HG03139 (cell line): ENCODE measurements around the gene MARVELD1.
A peak's percentile ranks its signal among the peaks of the same experiment; 100 is the strongest.
"Not testable (repeated sequence)": the region's sequence is repeated elsewhere in the genome, so short reads cannot be mapped to it uniquely, and the experiment has no call there.

Source experiments
- ATAC-seq: cut with Tn5 transposase; IDR thresholded peaks from one replicate; pipeline ENCODE4 v1.9.1; 2021; ENCODE audit not compliant: unreplicated experiment

MARVELD1 gene

DNA sequence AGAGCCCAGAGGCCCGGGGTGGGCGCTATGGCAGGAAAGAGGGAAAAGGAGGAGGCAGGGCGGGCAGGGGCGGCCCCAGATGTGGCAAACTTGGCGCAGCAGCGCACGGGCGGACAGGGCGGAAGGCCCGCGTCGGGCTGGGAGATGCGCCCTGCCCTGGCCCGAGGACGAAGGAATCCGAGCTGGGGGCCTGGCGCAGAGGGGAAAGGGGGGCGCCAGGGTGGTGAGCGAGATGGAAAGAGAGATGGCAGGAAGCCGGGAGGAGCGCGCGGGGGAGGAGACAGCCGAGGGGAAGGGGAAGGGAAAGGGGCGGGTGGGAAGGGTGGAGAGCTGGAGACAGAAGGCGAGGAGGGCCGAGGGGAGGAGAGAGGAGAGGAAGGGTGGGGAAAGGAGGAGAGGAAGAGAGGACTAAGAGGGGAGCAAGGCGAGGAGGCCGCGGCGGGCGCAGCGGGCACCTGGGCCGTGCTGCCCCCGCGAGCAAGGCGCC is at the start of gene MARVELD1:
TSS of gene MARVELD1 (plus strand) at position 392 of the 487 bp plus-strand sequence. CDS start 147 bp downstream, outside the sequence.
- ATAC-seq = no peak

DNA sequence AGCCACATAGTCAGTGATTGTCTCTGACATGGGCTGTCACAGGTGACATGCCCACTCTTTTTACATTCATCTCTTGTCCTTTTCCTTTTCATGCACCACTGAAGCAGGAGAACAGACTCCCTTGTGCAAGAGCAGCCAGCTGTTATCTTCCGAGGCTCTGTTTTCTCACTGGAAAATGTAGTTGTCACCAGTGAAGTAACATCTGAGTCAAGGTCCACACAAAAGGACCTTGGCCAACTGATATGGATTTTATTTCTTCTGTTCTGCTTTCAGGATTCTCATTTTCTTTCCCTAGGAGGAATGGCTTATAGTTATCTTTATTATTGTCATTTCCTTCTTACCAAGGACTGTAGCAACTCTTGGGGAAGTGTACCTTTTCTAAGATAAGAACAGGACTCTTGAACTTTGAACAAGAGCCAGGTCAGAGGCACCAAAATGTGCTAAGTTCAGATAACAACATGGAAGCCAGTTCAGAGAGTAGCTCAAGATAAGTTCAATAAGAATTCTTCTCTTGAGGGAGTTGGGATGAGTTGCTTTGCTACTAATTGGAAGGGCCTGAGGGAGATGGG is 49.2 kb upstream of the MARVELD1 start:
- no peak for ATAC-seq

DNA sequence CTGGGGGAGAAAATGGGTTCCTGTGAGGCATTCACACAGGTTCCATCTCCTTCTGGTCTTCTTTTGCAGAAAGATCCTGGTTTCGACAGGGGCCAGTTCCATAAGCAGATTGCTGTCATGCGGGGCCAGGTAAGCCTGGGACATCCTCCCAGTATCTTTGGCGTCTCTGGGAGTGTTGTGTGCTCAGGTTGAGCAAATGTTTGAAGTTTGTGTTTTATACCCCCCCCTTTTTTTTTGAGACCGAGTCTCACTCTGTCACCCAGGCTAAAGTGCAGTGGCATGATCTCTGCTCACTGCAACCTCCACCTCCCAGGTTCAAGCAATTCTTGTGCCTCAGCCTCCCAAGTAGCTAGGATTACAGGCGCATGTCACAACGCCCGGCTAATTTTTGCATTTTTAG is 46.5 kb upstream of the MARVELD1 start:
- ATAC-seq = no peak

DNA sequence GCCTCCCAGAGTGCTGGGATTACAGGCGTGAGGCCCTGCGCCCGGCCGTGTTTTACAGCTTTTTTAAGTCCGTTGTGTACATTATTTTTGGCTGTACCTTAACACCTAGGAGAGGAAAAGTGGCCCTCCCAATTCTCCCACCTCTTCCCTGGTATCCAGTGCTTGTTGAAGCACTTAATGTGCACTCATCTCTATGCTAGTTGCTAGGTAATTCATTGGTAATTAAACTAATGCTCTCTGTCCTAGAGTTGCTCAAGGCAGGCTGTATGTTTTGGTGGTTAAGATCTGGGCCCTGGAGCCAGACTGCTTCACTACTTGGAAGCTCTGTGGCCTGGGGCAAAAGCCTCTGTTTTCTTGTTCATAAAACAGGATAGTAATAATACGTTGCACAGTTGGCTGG is 46.1 kb upstream of the MARVELD1 start:
- no peak for ATAC-seq

DNA sequence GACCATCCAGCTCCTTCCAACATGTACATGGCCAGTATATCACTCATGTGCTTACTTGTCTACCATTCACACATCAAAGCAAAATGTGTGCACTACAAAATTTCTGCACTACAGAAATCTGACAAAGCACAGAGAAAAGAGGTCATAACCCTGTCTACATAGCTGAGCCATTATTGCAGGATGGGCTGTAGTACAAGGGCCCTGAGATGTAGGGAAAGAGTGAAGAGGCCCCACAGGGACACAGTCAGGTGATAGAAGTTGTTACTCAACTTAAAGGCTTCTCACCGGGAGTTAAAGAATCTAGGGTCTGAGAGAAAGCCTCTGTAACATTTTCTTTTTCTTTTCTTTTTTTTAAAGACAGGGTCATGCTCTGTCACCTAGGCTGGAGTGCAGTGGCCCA is 44.0 kb upstream of the MARVELD1 start:
- no peak for ATAC-seq

DNA sequence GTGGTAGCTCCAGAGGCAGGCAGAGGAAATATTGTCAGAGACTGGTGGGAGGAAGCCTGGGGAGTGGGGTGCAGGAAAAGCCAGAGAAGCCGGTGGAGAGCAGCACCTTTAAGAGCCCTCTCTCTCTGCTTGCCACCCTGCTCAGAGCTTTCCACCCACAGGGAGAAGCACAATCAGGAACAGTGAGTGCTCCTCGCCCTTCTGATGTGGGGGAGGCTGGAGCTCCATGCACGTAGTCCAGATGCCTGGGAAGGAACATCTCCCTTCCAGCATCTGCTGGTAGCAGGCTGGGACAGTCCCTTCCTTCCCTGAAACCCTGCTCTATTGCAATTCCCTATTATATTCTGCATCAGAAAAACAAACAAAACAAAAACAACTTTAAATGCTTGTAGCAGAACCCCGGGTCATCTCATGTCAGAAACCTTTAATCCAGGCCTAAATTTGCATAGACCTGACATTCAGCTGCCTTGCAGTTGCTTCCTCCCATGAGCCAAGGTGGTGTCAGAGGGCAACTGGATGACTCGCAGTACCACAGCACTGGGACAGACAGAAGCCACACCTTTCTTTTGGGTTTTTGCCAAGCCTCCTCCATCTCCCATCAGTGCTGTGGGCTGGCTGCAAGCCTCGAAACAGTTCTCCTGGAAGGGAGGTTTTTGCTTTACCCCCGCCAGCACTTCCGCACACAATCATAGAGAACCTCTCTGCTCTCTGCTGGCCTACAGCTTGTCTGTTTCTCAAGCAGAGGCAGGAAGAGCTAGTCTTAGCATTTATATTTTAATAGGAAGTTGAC is 39.6 kb upstream of the MARVELD1 start:
- ATAC-seq = no peak

DNA sequence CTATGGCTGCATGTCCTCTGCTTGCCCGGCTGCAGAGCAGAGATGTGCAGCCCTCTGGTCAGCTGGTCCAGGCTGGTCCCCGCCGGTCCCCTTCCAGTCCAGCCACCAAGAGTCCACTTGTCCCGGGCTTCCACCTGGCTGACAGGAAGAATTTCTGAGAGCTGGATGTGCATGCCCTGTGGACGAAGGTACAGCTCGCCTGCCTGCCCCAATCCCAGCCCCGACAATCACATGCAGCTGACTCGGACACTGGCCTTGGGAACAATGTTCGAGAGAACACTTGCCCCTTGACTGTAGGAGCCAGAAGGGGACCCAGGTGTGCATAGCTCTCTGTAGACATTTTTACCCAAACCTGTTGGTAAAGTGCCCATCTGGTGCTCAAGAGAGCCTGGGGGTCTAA is 38.3 kb upstream of the MARVELD1 start:
- no peak for ATAC-seq

DNA sequence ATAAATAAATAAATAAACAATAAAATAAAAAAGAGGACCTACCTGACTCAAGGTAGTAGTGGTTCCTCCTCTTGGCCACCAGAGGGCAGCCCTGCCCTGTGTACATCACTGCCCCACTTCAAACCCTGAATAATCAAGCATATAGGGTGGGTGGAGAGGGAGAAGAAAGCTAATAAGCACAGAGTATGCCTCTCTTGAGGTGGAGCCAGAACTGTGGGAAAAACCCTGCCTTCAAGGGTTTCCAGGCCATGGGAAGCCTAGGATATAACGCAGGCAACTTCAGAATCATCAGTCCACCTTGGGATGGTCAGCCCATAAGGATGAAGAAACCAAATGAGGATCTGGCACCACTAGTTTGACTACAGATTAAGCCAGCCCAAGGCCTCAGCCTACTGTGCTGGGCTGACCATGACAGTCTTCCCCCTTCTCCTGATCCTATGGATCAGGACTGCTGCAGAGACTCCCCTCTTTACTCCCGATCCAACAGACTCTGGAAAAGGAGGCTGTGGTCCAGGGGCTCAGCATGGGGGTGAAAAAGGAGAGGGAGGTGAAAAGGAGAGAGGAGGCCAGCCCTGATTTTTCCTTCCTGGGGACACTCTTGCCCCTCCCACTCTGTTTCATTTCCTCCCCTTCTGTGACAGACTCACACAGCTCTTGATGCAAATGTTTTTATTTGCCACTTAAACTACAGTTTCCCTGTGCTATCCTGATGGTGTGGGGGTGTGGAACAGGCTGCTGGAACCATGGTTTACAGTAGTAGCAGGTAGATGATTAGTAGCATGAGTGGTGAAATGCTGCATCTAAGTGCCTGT is 36.6 kb upstream of the MARVELD1 start:
- peak; percentile 68 for ATAC-seq

DNA sequence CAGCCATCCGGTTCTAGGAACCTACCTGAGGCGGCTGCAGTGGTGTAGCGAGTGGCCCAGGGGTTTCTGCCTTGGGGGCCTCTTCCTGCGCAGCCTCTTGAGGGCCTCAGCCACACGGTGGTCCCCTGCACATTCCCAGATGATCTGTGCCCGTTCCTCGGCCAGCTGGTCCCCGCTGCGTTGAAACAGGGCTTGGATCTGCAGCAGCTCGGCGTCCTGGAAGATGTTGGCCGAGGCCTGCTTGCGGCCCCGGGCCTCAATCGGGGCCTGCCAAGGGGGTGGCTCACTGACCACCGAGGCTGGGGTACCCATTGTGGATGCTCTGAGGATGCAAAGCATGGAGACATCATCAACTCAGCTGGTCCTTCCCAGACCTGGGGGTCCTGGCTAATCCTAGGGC is 33.9 kb upstream of the MARVELD1 start:
- no peak for ATAC-seq

DNA sequence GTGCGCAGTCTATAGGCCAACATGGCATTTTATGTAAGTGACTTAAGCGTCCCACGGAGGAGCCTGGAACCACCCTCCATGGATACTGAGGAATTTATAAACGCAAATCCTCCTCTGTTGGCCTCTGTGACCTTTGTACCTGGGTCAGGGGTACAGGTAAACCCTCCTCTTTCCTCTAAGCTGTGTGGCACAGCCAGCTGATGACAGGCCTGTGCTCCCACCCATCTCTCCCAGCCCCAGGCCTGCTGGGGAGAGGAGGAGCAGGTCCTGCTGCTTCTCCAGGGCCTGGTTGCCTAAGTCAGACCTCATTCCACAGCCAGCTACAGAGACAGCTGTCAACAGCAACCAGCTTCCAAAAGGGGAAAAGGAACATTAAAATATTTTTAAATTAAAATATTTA is 31.5 kb upstream of the MARVELD1 start:
- no peak for ATAC-seq

DNA sequence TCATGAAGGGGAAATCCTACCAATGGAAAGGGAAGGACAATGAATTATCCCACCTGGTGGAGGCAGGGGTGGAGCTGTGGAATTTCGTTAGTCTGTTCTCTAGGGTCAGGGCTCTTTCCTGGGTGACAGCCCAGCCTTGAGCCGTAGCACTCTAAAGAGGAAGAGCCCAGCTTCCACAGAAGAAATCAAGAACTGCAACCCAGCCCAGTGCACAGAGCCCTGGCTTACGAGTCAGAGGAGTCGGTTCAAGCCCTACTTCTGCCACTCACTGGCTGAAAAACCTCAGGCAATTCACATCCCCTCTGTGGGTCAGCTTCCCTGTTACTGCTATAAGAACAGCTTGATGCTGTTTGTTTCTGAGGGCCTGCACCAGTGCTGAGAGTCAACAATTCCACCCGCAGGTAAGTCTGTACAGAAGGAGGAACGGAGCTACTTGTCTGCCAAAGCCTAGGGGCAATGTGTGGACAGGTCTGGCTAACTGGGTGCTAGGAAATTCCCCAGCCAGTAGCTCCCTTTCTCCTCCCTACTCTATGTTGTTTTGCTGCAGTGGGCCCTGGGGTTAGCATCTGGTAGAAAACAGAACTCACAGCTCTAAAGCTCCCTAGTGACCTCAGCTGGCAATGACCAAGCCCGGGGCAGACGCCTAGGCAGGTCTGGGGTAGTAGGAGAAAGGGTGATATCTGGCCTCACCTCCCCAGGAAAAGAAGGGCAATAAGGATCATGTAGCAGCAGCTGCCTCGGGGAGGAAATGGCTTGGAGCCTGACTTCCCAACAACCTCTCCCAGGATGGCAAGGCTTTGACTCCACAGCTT is 29.8 kb upstream of the MARVELD1 start:
- no peak for ATAC-seq

DNA sequence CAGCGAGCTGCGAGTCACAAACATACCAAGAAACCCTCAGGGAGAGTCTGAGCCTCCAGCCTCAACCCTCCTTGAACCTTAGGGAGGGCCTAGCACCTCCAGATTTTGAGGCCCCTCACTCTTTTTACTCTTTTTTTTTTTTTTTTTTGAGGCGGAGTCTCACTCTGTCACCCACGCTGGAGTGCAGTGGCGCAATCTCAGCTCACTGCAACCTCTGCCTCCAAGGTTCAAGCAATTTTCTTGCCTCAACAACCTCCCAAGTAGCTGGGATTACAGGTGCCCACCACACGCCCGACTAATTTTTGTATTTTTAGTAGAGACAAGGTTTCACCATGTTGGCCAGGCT is 29.2 kb upstream of the MARVELD1 start:
- ATAC-seq = not testable (repeated sequence)

DNA sequence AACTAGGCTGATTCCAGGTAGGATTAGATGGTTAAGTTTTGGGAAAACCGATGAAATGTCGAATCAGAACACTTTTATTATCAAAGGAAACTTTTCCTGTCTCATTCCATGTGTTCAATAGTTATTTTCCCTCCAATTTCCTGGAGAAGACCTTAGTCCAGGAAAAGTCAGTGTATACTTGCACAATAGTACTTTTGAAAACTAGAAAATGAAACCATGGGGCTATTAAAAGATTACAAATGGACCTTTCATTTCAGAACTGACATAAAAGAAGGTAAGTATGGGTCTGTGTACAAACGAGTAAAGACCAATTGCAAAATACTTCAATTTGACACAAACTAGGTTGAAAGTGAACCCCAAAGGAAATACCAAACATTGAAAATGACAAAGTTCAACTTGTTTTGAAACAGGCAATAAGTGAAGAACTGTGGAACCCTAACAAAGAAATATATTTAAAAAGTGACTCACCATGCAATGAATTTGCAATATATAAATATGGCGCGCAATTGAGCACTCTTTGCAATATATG is 28.6 kb upstream of the MARVELD1 start:
- ATAC-seq = no peak

DNA sequence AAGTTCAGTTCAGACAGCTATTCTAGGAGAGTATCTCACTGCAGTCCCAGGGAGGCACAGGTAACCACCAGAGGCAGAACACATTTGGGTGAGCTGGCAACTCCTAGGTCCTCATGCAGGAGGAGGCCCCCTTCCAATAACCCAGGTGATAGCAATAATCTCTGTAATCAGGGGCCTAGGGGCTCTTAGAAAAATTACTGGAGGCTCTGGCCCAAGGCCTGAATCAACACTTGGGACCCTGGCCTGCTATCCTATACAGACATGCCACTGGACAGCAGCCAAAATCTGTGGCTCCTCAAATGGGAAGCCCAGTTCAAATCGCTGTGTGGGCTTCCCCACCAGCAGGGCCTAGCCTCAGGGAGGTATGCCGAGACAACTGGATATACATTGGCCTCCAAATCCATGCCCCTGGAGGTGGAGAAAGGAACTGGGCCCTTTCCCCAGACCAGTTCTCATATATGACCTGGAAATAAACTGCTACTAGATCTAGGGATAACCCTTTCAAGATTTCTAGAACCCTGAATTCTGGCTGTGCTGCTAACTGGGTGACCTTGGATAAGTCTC is 28.1 kb upstream of the MARVELD1 start:
- ATAC-seq = no peak

DNA sequence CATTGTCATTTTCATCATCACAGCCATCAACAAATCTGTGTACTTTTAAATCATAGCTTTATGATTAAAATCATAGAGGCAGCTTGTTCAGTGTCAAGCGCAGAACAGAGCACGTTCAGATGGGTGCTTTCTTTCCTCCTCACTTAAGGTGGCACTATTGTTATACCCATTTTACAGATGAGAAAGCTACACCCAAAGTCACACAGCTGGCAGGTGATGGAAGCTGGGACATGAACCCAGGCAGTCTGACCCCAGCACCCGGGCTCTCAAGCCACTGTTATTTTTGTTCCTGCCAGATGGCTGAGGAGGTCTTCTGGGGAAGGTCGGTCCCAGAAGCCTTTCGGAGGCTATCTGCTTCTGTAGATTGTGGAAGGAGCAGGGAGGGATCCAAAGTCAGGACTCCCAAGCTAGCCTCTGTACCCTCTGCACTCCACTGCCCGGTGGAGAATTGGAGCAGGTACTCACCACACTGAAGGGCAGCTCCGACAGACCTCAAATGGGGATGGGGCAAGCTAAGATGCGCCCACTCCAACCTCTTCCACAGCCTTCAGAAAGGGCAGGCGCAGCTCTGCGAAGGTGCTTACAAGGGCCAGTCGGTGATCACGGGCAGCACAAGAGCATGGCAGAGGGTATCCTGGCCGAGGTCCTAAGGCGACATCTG is 27.1 kb upstream of the MARVELD1 start:
- ATAC-seq = no peak

DNA sequence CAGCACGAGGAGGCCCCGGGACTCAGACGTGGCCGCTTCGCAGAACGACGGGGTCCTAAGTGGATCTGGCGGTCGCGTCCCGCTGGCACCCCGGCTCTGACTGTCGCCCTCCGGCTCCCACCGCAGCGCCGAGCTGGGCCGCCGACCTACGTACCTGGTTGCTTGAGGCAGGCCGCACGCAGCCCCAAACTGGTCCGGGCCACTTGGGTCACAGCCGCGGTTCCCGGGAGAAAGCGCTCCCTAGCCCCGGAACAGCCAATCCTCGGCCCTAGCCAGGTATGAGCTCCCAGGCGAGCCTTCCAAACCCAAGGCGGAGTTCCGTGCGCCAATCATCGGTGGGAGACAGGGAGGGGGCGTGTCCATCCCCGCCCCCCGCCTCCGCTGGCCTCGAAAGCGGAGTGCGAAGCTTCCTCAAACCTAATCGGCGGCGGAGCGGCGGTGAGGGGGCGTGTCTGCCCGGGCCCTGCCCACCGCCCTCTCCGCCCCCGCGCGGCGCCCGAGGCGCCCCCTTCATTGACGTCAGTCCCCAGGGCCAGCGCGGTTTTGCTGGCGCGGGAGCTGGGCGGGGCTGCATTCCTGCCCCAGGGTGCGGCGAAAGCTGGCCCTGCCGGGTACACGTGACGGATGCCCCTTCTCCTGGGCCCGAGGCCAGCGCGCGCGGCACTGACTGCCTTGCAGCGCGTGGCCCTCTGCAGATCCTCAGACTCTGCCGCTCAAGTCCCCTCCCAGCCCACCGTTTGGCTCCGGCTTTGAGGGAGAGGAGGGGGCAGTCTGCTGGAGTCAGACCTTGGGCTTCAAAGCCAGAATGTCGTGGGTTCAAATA is 26.4 kb upstream of the MARVELD1 start, which contains the start of gene AVPI1:
TSS of gene AVPI1 (minus strand) at position 280 of the 823 bp plus-strand sequence. CDS start 7,336 bp downstream, outside the sequence.
- peak; percentile 86 for ATAC-seq

DNA sequence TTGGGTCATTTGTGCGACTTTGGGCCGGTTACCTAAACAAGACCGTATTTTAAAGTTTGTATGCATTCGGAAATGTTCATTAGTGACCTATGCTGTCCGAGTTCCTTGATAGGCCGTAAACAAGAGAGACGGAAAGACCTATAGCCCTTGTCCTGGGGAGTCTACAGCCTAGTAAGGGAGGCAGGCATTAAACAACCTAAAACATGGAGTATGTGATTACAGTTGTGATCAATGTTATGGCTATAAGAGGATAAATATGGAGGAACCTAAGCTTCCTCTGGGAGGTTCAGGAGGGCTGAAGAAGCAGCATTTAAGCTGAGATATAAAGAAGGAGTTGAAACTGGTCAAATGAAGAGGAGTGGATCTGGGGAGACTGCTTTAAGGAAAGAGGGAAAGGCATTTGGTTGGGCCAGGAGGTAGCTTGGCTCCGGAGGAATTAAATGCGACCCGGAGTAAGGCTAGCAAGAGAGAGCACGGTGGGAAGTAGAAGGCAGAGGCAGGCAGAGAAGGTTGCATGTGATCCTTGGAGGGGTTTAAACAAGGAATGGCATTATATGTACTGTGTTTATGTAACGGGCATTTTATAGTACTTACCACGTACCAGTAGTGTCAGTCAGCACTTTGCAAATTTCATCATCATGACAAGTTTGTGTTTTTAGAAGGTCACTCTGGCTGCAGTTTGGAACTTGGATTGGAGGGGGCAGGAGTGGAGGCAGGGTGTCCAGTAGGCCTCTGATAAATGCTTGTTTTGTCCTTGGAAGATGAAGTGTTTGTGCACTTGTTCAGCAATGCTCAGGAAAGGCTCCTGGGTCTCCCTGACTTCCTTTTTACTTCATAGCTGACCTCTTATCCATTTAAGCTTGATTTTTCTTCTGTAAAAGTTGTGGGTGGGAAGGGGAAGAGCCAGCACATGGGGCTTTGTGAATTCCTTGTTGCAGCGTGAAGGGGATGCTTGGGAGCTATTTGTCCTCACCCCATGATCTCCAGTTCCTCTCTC is 25.4 kb upstream of the MARVELD1 start:
- no peak for ATAC-seq

DNA sequence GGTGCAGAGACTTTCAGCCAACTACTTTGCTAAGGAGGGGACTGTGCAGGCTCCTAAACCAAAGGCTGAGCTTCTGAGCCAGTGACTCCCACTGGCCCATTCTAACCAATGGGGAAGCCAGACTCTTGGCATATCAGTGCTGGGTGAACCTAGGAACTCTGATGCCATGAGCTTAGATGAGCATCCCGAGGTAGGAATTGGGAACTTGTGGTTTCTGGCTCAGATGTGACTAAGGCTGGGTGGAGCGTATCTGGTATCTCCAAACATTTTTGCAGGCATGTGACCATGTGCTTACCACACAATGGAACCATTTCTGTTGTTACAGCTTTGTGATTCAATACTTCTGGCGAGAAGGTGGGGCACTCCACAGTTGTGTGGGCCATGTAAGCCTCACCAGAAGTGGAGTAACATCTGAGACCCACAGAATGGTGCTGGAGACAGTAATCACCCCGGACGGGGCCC is 23.9 kb upstream of the MARVELD1 start:
- no peak for ATAC-seq
